Testis (tissue), 2 donors: ENCODE measurements around the gene FAM174C.

Source experiments
- POLR2A ChIP-seq: fragments of 450-650 bp; IDR thresholded peaks from one replicate; pipeline ENCODE4 v1.6.1; 2017; ENCODE audit warnings: antibody characterized with exemption, mild to moderate bottlenecking, moderate library complexity
- TF ChIP-seq, protein P1 (sequence below), 3 experiments: fragments of 450-650 bp in 2 of 3; fragments of 200-600 bp in 1 of 3; sonication (generic) in 1 of 3; IDR thresholded peaks; one replicate each; pipeline ENCODE4 v1.5.1; 2016 to 2019; ENCODE audit warnings: antibody characterized with exemption in 3 of 3, mild to moderate bottlenecking in 2 of 3, moderate library complexity in 1 of 3

- TF ChIP-seq, protein P1, sequence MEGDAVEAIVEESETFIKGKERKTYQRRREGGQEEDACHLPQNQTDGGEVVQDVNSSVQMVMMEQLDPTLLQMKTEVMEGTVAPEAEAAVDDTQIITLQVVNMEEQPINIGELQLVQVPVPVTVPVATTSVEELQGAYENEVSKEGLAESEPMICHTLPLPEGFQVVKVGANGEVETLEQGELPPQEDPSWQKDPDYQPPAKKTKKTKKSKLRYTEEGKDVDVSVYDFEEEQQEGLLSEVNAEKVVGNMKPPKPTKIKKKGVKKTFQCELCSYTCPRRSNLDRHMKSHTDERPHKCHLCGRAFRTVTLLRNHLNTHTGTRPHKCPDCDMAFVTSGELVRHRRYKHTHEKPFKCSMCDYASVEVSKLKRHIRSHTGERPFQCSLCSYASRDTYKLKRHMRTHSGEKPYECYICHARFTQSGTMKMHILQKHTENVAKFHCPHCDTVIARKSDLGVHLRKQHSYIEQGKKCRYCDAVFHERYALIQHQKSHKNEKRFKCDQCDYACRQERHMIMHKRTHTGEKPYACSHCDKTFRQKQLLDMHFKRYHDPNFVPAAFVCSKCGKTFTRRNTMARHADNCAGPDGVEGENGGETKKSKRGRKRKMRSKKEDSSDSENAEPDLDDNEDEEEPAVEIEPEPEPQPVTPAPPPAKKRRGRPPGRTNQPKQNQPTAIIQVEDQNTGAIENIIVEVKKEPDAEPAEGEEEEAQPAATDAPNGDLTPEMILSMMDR (IDR thresholded peaks at IDR 0.05), result no peak
- TF ChIP-seq POLR2A, result no peak
Observed at GRCh38 chr19:1295169-1296012, 20.1 kb downstream of the FAM174C start.
